Activated gamma-delta T cell treated with anti-CD3 and anti-CD28 coated beads, Interleukin-2, amount 50 U/mL, for 16 hours (primary cell): ENCODE measurements around the gene FBXO10.
"Not testable (repeated sequence)": the region's sequence is repeated elsewhere in the genome, so short reads cannot be mapped to it uniquely, and the experiment has no call there.

ENCODE experiments used
- DNase-seq: peaks from one replicate; pipeline ENCODE4 v3.0.0-alpha.2; 2020; ENCODE audit warnings: low read depth

The FBXO10 gene

GRCh38 chr9:37477443-37477842 lies 98.7 kb downstream of the FBXO10 start:
- not testable (repeated sequence) for DNase-seq

GRCh38 chr9:37476930-37477329 lies 99.2 kb downstream of the FBXO10 start:
- DNase-seq = no peak

- DNase-seq = no peak
Measured at GRCh38 chr9:37474438-37474837, 101.7 kb downstream of the FBXO10 start.

GRCh38 chr9:37473982-37474381 lies 102.2 kb downstream of the FBXO10 start:
- not testable (repeated sequence) for DNase-seq

- DNase-seq = no peak
Measured at GRCh38 chr9:37471942-37472684, 104.1 kb downstream of the FBXO10 start.

- no peak for DNase-seq
Measured at GRCh38 chr9:37468620-37469019, 107.6 kb downstream of the FBXO10 start.

GRCh38 chr9:37467530-37467929 lies 108.7 kb downstream of the FBXO10 start:
- DNase-seq = not testable (repeated sequence)

GRCh38 chr9:37466037-37466709 lies 110.0 kb downstream of the FBXO10 start:
- DNase-seq = no peak

- peak; percentile 99 for DNase-seq
Measured at GRCh38 chr9:37465249-37466036, 110.7 kb downstream of the FBXO10 start, which contains the start of gene ZBTB5. Gene ZBTB5, minus strand, starts transcription at chr9:37465450. Its CDS starts 22,899 bp downstream, at chr9:37442551.

GRCh38 chr9:37464426-37465248 lies 111.5 kb downstream of the FBXO10 start:
- DNase-seq = peak; percentile 79

- DNase-seq = no peak
Measured at GRCh38 chr9:37464006-37464405, 112.2 kb downstream of the FBXO10 start.
